MG63 (cell line): ENCODE results near the gene APOL5. TPM values are rescaled to one million over a fixed set of nuclear protein-coding genes. Genes with fewer than 3 reads are reported as not detected.
"Not testable (repeated sequence)": the region's sequence is repeated elsewhere in the genome, so short reads cannot be mapped to it uniquely, and the experiment has no call there.

Experiments used
- DNase-seq: peaks from one replicate; pipeline ENCODE4 v3.0.0-alpha.2; 2020
- H3K27me3 ChIP-seq: fragments of 250-450 bp; sonication (Bioruptor Pico); 2 replicates; pipeline ENCODE4 v1.5.1; 2020; ENCODE audit warnings: mild to moderate bottlenecking, moderate library complexity
- H3K36me3 ChIP-seq: fragments of 250-450 bp; sonication (Bioruptor Pico); 2 replicates; pipeline ENCODE4 v1.5.1; 2020; ENCODE audit warnings: mild to moderate bottlenecking, moderate library complexity
- H3K4me3 ChIP-seq: fragments of 250-450 bp; sonication (Bioruptor Pico); 2 replicates; pipeline ENCODE4 v1.5.1; 2020; ENCODE audit warnings: mild to moderate bottlenecking, moderate library complexity
- H3K9me3 ChIP-seq: fragments of 250-450 bp; sonication (Bioruptor Pico); 2 replicates; pipeline ENCODE4 v1.5.1; 2020; ENCODE audit warnings: mild to moderate bottlenecking, moderate library complexity
- total RNA-seq: library from RNA; depleted of rRNA; stranded (reverse); fragments of >200 nt; shearing (Covaris generic); gene quantifications from 2 replicates; pipeline ENCODE4 v1.2.3, GENCODE V29; 2014; ENCODE audit warnings: low replicate concordance

Gene APOL5
- total RNA-seq, 1 experiment from 2014 or later: not detected

DNA sequence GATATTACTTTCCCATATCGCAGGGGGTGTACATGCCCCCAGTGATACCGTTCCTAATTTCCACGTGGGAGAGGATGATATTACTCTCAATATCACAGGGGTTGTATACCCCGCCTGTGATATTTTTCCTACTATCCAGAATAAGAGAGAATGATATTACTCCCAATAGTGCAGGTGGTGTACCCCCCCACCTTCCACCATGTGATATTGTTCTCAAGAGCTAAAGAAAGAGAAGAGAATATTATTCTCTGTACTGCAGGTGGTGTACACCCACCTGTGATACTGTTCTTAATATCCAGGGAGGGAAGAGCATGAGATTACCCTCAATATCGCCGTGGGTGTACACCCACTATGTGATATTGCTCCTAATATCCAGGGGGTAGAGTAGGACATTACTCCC is 17.8 kb upstream of the APOL5 start:
- not testable (repeated sequence) for H3K9me3 ChIP-seq, H3K27me3 ChIP-seq, H3K4me3 ChIP-seq, DNase-seq, H3K36me3 ChIP-seq

DNA sequence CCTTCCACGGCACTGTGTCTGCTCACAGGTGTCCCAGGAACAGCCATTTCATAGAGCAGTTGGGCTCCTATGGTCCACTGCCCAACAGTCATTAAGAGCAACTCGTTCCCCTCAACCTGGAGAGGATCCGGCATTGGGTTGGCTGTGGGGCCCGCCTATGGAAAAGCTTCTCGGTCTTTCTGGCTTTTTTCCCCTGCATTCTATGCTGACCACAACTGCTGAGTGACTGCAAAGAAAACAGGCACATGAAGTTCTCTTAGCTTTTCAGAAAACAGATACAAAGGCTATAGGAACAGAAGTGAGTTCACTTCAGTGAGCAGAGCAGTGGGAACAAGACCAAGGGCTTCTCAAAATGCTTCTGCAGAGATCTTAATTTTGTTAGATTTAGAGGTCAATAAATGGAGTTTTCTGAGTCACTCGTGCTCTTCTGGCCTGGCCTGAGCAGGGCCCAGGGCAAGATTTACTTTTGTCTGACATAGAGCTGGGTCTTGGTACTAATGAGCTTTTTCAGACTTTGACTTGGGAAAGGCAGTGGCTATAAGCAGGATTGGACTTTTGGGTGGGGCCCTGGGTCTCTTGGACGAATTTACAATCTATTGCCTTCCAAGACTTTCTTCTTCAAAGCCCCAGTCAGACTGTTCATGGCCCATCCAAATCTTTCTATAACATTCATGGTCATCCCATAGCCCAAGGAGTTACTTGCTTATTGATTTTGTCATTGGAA is 13.6 kb upstream of the APOL5 start:
- no peaks in the 10 kb centered on the region for H3K36me3 ChIP-seq
- no peaks in the 10 kb centered on the region for H3K27me3 ChIP-seq
- no peak overlapping the region for H3K4me3 ChIP-seq
- no peak for DNase-seq
- H3K9me3 ChIP-seq: no peaks in the 10 kb centered on the region

DNA sequence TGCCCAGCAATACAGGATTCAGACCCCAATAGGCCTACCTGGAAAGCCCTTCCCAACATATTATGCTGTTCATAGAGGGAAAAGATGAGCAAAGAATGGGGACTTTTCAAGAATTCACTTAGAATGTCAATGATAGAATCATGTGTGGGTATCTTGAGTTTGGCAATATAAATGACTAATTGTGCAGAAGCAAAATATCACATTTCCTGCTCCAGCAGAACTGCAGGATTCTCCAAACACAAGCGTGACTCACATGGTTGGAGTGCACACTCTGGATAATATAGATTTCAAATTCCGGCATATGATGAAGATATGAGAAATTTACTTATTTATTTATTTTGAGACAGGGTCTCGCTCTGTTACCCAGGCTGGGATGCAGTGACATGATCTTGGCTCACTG is 12.5 kb upstream of the APOL5 start:
- peak; percentile 73 for DNase-seq
- H3K9me3 ChIP-seq: no peaks in the 10 kb centered on the region
- H3K27me3 ChIP-seq: no peaks in the 10 kb centered on the region
- no peaks in the 10 kb centered on the region for H3K36me3 ChIP-seq
- no peak overlapping the region for H3K4me3 ChIP-seq

DNA sequence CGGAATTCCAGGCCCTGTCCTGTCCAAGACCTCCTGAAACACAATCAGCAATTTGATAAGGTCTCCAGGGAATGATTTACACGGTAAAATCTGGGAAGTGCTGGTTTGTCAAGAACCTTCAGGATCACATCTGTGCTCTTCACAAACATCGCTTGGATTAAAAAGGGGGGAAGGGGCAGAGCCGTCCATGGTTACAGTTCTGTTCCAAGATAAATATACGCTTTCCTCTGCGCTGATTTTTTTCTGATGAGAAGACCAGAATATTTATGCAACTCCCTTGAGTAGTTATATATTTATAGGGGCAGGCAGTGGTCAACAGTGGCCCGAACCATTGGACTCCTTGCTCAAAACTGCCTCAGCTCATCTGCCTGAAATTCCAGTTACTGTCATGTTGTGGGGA is 9.2 kb upstream of the APOL5 start:
- H3K4me3 ChIP-seq: no peak overlapping the region
- DNase-seq: no peak
- no peaks in the 10 kb centered on the region for H3K36me3 ChIP-seq
- H3K9me3 ChIP-seq: peaks cover 4% of the 10 kb centered on the region; the same call in 1 of the 2 replicates
- H3K27me3 ChIP-seq: no peaks in the 10 kb centered on the region

DNA sequence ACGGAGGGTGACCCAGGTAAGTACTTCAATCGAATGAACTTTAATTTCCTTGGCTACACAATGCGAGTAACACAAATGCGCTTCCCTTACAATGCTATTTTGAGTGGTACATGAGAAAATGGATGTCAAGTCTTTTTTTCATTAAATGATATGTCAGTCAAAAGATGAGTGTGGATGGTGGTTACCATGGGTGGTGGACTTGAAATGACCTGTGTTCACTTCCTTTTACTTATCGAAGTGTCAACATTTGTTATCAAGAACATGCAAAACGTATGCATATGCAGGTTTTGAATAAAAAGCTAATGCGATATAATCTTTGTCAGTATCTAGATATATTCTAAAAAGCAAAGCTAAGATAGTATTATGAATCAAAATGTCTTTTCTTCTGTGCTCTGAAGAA is 8.8 kb upstream of the APOL5 start:
- H3K27me3 ChIP-seq: no peaks in the 10 kb centered on the region
- no peaks in the 10 kb centered on the region for H3K36me3 ChIP-seq
- no peak overlapping the region for H3K4me3 ChIP-seq
- DNase-seq: no peak
- peaks cover 4% of the 10 kb centered on the region; the same call in 1 of the 2 replicates for H3K9me3 ChIP-seq

DNA sequence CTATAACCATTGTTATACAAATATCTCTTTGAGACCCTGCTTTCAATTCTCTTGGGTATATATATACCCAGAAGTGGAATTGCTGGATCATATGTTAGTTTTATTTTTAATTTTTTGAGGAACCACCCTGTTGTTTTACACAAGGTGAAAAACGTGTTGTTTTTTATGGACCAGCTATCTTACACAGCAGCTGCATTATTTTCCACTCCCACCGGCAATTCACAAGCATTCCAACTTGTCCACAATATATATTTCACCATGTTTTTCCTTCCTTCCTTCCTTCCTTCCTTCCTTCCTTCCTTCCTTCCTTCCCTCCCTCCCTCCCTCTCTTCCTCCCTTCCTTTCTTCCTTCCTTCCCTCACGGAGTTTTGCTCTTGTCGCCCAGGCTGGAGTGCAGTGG is 6.3 kb upstream of the APOL5 start:
- Histone ChIP-seq H3K27me3 (no peaks in the 10 kb centered on the region), H3K4me3 (no peak overlapping the region), H3K36me3 (no peaks in the 10 kb centered on the region), H3K9me3 (peaks cover 4% of the 10 kb centered on the region; the same call in 1 of the 2 replicates)
- no peak for DNase-seq

DNA sequence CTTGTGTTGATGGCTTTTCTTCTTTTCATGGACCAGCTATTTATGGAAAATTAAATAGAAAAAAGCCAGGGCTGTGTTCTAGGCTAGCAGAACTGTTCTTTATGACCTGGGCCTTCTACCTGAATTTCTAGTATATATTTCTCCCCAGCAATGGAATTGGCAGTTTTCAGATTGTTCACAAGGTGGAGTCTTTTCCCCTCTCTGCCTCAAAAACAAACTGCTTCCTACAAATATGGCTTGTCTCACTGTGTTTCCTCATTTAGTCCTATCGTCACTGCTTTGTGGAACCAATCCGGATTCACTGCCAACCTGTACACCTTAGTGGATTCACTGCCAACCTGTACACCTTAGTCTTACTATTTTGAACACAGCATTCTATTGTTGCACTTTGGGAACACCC is 5.0 kb upstream of the APOL5 start:
- Histone ChIP-seq H3K4me3 (no peak overlapping the region), H3K27me3 (no peaks in the 10 kb centered on the region), H3K9me3 (peaks cover 4% of the 10 kb centered on the region; the same call in 1 of the 2 replicates), H3K36me3 (no peaks in the 10 kb centered on the region)
- no peak for DNase-seq

DNA sequence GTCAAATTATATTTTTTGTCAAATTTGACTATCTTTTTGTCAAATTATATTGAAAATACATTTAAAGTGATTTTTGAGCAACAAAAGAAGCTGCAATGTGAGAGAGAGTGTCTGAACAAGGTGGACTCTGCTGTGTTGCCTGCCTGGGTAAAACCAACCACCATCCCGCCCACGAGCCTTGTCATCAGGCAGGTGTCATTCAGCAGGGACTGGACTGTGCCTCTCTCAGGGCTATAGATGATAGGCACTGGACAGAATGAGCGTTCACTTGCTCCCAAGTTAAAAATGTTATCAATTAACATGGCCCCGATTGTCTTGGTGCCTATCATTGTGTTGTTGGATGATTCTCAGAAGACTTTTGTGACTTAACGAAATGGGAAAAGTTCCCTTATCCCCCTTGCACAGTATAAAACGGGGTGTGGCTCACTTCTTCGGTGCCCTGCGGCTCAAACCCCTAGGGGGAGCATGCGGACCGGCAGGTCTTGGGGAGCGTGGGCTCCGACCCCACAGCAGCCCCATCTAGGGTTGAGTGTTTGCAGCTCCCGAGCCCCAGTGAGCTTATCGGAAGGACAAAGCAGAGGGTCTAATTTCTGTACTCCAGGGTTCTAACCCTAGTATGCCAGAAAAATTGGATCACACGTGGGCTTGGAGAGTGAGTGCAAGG is 1.7 kb downstream of the APOL5 start:
- no peak for DNase-seq
- Histone ChIP-seq H3K9me3 (no peaks in the 10 kb centered on the region), H3K4me3 (no peak overlapping the region), H3K27me3 (no peaks in the 10 kb centered on the region), H3K36me3 (no peaks in the 10 kb centered on the region)

DNA sequence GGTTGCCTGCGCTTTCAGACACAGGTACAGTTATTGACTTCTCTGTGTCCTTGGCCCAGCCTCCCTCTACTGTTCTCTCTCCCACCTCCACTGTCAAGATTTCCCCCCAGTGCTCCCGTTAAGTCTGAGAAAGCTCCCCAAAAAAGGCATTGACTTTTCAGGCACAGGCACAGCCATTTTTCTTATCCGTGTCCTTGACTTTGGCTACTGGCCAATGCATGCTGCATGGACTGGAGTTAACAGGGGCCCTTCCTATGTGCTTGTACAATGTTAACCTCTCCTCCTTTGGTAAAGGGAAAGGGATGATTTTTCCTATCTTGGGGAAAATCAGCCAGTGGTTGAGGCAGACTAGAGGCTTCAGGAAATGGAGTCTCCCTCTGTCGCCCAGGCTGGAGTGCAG is 4.3 kb downstream of the APOL5 start:
- no peaks in the 10 kb centered on the region for H3K36me3 ChIP-seq
- no peaks in the 10 kb centered on the region for H3K9me3 ChIP-seq
- no peak for DNase-seq

DNA sequence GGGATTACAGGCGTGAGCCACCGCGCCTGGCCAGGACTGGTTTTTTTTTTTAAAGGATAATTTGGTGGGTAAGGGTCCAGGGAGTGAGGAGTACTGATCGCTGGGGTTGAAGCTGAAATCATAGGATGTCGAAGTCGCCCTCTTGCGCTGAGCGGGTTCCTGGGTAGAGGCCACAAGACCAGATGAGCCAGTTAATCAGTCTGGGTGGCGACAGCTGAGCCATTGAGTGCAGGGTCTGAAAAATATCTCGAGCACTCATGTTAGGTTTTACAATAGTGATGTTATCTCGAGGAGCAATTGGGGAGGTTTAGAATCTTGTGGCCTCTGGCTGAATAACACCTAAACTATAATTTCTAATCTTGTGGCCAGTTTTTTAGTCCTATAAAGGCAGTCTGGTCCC is 7.8 kb downstream of the APOL5 start:
- Histone ChIP-seq H3K36me3 (no peaks in the 10 kb centered on the region), H3K9me3 (no peaks in the 10 kb centered on the region), H3K27me3 (no peaks in the 10 kb centered on the region), H3K4me3 (no peak overlapping the region)
- DNase-seq: no peak

More for the DNA sequence above, 4.3 kb downstream of the APOL5 start:
- Histone ChIP-seq H3K4me3 (no peak overlapping the region), H3K27me3 (no peaks in the 10 kb centered on the region)

DNA sequence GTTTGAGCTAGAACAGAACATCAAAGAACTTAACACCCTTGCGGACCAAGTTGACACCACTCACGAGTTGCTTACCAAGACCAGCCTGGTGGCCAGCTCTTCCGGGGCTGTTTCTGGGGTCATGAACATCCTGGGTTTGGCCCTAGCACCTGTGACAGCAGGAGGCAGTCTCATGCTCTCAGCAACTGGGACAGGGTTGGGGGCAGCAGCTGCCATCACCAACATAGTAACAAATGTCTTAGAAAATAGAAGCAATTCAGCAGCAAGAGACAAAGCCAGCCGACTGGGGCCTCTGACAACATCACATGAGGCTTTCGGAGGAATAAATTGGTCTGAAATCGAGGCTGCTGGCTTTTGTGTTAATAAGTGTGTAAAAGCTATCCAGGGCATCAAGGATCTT is 8.7 kb downstream of the APOL5 start:
- Histone ChIP-seq H3K4me3 (no peak overlapping the region), H3K36me3 (no peaks in the 10 kb centered on the region), H3K27me3 (no peaks in the 10 kb centered on the region), H3K9me3 (no peaks in the 10 kb centered on the region)
- no peak for DNase-seq

DNA sequence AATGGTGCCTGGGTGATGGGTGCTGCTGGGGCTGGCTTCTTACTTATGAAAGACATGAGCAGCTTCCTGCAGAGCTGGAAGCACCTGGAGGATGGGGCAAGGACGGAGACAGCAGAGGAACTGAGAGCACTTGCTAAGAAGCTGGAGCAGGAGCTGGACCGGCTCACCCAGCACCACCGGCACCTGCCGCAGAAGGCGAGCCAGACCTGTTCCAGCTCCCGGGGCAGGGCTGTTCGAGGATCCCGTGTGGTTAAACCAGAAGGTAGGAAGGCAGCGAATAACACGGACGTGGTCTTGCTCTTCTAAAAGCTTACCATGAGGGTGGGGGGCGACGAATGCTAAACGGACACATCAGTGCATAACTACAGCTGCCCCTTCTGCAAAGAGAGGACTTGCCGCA is 9.3 kb downstream of the APOL5 start:
- Histone ChIP-seq H3K4me3 (no peak overlapping the region), H3K9me3 (no peaks in the 10 kb centered on the region), H3K36me3 (no peaks in the 10 kb centered on the region), H3K27me3 (no peaks in the 10 kb centered on the region)
- DNase-seq: no peak

DNA sequence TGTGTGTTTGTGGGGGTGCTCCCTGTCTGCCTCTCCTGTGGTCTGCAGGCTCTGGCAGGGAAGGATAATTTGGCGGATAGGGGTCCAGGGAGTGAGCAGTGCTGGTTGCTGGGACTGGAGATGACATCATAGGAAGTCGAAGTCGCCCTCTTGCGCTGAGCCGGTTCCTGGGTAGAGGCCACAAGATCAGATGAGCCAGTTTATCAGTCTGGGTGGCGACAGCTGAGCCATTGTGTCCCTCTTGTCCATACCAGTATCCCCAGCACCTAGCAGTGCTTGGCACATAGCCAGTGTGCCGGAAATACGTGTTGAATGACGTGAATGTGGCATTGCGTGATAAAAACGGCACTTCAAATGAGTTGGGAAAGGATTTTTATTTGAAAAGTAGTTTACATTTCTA is 9.8 kb downstream of the APOL5 start:
- Histone ChIP-seq H3K4me3 (no peak overlapping the region), H3K27me3 (no peaks in the 10 kb centered on the region), H3K36me3 (no peaks in the 10 kb centered on the region), H3K9me3 (no peaks in the 10 kb centered on the region)
- DNase-seq: no peak

DNA sequence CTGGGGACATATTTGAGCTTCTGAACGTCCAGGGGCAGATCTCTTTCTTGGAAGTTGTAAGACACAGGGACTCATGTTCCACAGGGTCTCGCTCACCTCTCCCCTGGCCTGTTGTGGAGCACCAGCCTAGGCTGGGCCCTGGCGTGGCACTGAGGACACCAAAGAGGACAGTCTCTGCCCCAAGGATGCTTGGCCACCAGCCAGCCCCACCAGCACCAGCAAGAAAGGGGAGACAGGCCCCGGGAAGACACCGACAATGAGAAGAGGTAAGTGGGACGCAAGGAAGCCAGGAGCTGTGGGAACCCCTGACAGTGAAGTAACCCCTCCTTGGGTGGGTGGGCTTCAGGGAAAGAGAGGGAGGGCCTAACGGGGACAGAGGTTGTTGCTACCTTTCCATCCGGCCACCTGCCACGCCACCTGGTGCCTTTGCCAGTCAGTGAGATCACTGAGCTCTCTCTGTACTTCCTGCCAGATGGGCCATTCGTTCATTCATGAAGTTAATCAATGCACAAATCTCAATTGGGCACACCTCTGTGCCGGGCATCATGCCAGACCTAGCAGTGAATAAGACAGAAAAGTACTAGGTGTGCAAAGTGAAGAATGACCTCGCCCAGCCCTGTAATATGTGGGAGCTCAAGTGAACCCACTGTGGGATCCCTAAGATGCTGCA is 11.1 kb downstream of the APOL5 start:
- Histone ChIP-seq H3K4me3 (no peak overlapping the region), H3K36me3 (no peaks in the 10 kb centered on the region), H3K9me3 (no peaks in the 10 kb centered on the region), H3K27me3 (no peaks in the 10 kb centered on the region)
- no peak for DNase-seq

DNA sequence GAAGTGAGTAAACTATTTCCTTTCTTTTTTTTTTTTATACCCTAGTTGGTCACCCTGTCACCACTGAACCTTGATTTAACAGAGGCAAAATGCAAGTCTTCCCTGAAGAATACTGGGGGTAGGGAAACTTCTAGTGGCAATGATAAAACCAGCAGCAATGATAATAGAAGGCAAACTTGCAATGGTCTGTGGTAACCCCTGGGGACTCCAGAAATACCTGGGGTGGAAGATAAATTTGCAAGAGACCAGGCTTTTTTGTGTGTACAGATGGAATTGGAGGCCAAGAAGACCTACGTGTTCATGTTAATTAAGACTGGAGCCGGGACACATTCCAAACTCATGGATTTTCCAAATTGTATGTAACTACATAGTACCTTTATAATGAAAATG is 11.6 kb downstream of the APOL5 start:
- Histone ChIP-seq H3K27me3 (no peaks in the 10 kb centered on the region), H3K4me3 (no peak overlapping the region)

DNA sequence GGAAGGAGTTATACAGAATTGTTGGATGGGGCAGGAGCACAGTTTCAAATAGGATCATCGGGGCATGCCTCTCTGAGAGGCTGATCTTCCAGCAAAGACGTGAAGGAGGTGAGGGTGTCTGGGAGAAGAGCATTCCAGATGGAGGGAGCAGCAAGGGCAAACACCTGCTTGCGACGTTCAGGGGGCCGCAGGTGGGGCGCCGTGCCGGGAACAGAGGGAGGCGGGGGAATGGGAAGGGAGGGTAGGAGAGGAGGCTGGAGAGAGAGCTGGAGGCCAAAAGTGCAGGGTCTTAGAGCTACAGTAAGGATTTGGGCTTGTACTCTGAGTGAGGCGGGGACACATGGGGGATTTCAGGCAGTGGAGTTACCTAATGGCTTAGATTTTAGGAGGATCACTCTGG is 13.6 kb downstream of the APOL5 start:
- H3K4me3 ChIP-seq: no peak overlapping the region
- H3K36me3 ChIP-seq: peaks cover 11% of the 10 kb centered on the region
- no peaks in the 10 kb centered on the region for H3K9me3 ChIP-seq
- DNase-seq: no peak
- no peaks in the 10 kb centered on the region for H3K27me3 ChIP-seq

More for the DNA sequence above, 11.6 kb downstream of the APOL5 start:
- no peak for DNase-seq
- no peaks in the 10 kb centered on the region for H3K36me3 ChIP-seq
- H3K9me3 ChIP-seq: no peaks in the 10 kb centered on the region

DNA sequence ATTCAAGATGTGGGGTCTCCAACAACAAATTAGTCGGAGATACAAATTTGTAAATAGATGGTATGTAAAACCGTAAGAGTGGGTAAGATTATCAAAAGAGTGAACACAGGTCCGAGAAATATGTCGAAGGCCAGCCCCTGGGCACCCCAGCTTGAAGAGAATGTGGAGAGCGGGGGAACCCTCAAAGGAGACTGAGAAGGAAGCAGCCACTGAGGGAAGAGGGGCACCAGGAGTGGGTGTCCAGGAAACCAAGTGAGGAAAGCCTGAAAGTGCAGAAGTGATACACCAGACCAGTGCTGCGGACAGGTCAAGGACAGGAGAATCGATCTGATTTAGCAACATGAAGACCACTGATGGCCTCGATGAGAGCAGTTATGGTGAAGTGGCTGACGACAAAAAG is 14.4 kb downstream of the APOL5 start:
- Histone ChIP-seq H3K4me3 (no peak overlapping the region), H3K36me3 (peaks cover 19% of the 10 kb centered on the region), H3K27me3 (no peaks in the 10 kb centered on the region), H3K9me3 (no peaks in the 10 kb centered on the region)
- no peak for DNase-seq

DNA sequence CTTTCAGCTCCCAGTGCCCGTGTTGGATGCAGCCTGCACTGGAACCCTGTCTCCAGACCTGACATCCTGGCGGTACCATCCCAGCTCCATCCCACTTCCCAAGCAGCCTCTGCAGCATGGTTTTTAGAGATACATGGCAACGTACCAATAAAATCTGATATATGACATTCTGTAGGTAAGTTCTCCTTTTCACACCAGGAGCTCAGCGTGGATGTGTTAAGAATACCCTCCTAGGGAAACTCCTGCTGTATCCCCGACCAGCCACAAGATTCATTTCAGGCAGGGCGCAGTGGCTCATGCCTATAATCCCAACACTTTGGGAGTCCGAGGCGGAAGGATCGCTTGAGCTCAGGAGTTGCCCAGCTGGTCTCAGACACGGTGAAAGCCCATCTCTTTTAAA is 15.4 kb downstream of the APOL5 start:
- Histone ChIP-seq H3K9me3 (no peaks in the 10 kb centered on the region), H3K36me3 (peaks cover 25% of the 10 kb centered on the region), H3K27me3 (no peaks in the 10 kb centered on the region), H3K4me3 (no peak overlapping the region)
- DNase-seq: no peak
